ENCODE results near the gene CFLAR.

Gene CFLAR

GRCh38 chr2:201203916-201204654, 88.1 kb downstream of the CFLAR start:
- Mint-ChIP-seq H3K4me1 (peaks cover 45% of the 10 kb centered on the region), H3K9me3 (no peaks in the 10 kb centered on the region), H3K27ac (no peak overlapping the region), H3K4me3 (no peak overlapping the region), H3K27me3 (no peaks in the 10 kb centered on the region)
- no peak for DNase-seq
- no peak for ATAC-seq

- H3K27me3 Mint-ChIP-seq = no peaks in the 10 kb centered on the region
- DNase-seq (no peak), ATAC-seq (no peak)
- H3K27ac Mint-ChIP-seq = peak overlapping the region in 1 of 2 donors; percentile 89
- H3K4me1 Mint-ChIP-seq = peaks cover 43% of the 10 kb centered on the region
- H3K9me3 Mint-ChIP-seq = no peaks in the 10 kb centered on the region
- H3K4me3 Mint-ChIP-seq = no peak overlapping the region
Observed at GRCh38 chr2:201204655-201205514, 88.9 kb downstream of the CFLAR start.

- Mint-ChIP-seq H3K9me3 (no peaks in the 10 kb centered on the region), H3K27me3 (no peaks in the 10 kb centered on the region), H3K4me3 (no peak overlapping the region), H3K27ac (no peak overlapping the region), H3K4me1 (peaks cover 40% of the 10 kb centered on the region)
- DNase-seq (no peak), ATAC-seq (no peak)
Observed at GRCh38 chr2:201205515-201205849, 89.5 kb downstream of the CFLAR start.

DNA sequence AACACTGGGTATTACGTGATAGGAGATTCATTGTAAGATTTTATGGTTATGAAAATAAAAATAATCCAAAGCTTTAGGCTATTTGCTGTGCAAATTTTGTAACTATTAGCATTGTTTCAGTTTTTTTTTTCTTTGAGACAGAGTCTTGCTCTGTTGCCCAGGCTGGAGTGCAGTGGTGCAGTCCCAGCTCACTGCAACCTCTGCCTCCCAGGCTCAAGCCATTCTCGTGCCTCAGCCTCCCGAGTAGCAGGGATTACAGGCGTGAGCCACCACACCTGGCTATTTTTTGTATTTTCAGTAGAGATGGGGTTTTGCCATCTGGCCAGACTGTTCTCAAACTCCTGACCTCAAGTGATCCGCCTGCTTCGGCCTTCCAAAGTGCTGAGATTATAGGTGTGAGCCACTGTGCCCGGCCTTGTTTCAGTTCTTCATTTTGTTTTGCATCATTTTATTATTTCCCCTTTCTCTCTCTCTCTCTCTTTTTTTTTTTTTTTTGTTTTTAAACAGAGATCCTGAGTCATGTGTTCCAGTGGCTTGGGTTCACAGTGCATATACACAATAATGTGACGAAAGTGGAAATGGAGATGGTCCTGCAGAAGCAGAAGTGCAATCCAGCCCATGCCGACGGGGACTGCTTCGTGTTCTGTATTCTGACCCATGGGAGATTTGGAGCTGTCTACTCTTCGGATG, 92.7 kb downstream of the CFLAR start:
- Mint-ChIP-seq H3K27ac (no peak overlapping the region), H3K4me1 (peaks cover 34% of the 10 kb centered on the region), H3K4me3 (no peak overlapping the region), H3K27me3 (no peaks in the 10 kb centered on the region), H3K9me3 (no peaks in the 10 kb centered on the region)
- no peak for ATAC-seq
- no peak for DNase-seq

DNA sequence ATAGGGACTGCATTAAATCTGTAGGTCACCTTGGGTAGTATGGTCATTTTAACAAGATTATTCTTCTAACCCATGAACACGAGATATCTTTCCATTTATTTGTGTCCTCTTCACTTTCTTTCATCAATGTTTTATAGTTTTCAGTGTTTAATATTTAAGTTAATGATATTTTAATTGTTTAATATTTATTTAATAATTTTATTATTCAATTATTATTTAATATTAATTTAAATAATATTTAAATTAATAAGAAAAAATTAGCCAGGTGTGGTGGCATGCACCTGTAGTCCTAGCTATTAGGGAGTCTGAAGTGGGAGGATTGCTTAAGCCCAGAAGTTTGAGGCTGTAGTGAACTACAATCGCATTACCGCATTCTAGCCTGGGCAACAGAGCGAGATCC, 100.0 kb downstream of the CFLAR start:
- H3K4me3 Mint-ChIP-seq = no peak overlapping the region
- no peaks in the 10 kb centered on the region for H3K27me3 Mint-ChIP-seq
- no peak for DNase-seq
- no peaks in the 10 kb centered on the region for H3K9me3 Mint-ChIP-seq
- H3K27ac Mint-ChIP-seq = no peak overlapping the region
- ATAC-seq = no peak
- peaks cover 52% of the 10 kb centered on the region for H3K4me1 Mint-ChIP-seq

DNA sequence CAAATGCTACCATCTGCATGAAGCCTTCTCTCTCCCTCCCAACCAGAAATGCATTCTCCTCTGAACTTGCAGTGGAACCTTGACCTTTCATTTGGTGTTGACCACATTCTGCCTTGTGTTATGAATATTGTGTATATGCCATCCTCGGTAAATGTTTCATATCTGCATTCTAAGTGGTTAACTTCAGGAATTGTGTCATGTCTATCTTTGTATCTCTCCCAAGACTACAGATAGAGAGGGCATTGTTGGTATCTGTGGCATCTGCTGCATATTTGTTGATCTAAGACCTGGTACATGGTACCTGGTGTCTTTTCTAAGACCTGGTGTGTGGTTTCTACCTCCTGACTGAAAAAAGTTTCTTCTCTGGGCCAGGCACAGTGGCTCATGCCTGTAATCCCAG, 101.0 kb downstream of the CFLAR start:
- Mint-ChIP-seq H3K27me3 (no peaks in the 10 kb centered on the region), H3K27ac (no peak overlapping the region), H3K9me3 (no peaks in the 10 kb centered on the region), H3K4me3 (no peak overlapping the region), H3K4me1 (peaks cover 55% of the 10 kb centered on the region)
- ATAC-seq = peak; percentile 57
- no peak for DNase-seq

DNA sequence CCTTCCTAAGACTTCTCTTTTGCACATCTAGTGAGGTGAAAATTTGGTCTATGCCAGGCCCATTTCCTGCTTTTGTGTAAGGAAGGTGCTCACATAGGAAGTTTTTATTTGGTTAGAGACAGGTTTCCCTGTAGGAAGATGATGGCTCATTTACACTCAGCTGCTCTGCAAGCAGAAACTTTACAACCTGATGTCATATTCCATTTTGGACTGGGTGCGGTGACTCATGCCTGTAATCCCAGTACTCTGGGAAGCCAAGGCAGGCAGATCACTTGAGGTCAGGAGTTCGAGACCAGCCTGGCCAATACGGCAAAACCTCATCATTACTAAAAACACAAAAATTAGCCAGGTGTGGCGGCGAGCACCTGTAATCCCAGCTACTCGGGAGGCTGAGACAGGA, 102.8 kb downstream of the CFLAR start:
- H3K4me3 Mint-ChIP-seq = no peak overlapping the region
- ATAC-seq (no peak), DNase-seq (no peak)
- peaks cover 66% of the 10 kb centered on the region for H3K4me1 Mint-ChIP-seq
- H3K9me3 Mint-ChIP-seq = no peaks in the 10 kb centered on the region
- no peaks in the 10 kb centered on the region for H3K27me3 Mint-ChIP-seq
- H3K27ac Mint-ChIP-seq = no peak overlapping the region

GRCh38 chr2:201219328-201220096, 103.5 kb downstream of the CFLAR start:
- Mint-ChIP-seq H3K4me1 (peaks cover 73% of the 10 kb centered on the region), H3K27me3 (no peaks in the 10 kb centered on the region), H3K9me3 (no peaks in the 10 kb centered on the region), H3K27ac (peak overlapping the region; percentile 11 to 77), H3K4me3 (peak overlapping the region; percentile 9 to 30)
- no peak for DNase-seq
- no peak for ATAC-seq

- DNase-seq (no peak), ATAC-seq (no peak)
- Mint-ChIP-seq H3K27me3 (no peaks in the 10 kb centered on the region), H3K27ac (peak overlapping the region; percentile 11 to 80), H3K4me1 (peaks cover 78% of the 10 kb centered on the region), H3K4me3 (peak overlapping the region in 1 of 2 donors; percentile 30), H3K9me3 (no peaks in the 10 kb centered on the region)
Observed at GRCh38 chr2:201220102-201220570, 104.2 kb downstream of the CFLAR start.

GRCh38 chr2:201223089-201224073, 107.4 kb downstream of the CFLAR start:
- H3K27ac Mint-ChIP-seq = peak overlapping the region; percentile 50 to 66
- peak; percentile 57 for ATAC-seq
- H3K4me1 Mint-ChIP-seq = peaks cover 86% of the 10 kb centered on the region
- no peaks in the 10 kb centered on the region for H3K9me3 Mint-ChIP-seq
- H3K27me3 Mint-ChIP-seq = no peaks in the 10 kb centered on the region
- no peak for DNase-seq
- peak overlapping the region; percentile 44 for H3K4me3 Mint-ChIP-seq

All from stimulated activated naive CD8-positive, alpha-beta T cell treated with anti-CD3 and anti-CD28 coated beads, Interleukin-15, amount 100 ng/mL, for 72 hours (primary cell).